SK-N-SH (cell line): ENCODE data around the gene E2F3. TPM values are rescaled to one million over a fixed set of nuclear protein-coding genes. Genes with fewer than 3 reads are reported as not detected.

Experiments used
- CTCF ChIA-PET: fragments of 300-600, 350-600 bp; formaldehyde crosslinking; extraction: SDS; loops from one replicate; lab custom pipeline; 2021; lab: Yijun Ruan, JAX
- POLR2A ChIA-PET: fragments of 350-600 bp; sonication (Branson Sonifier 250); formaldehyde crosslinking; extraction: SDS; loops from one replicate; lab custom pipeline; 2020; ENCODE audit warnings: antibody characterized with exemption, inconsistent platforms; lab: Yijun Ruan, JAX
- DNase-seq: peaks from one replicate; pipeline ENCODE4 v3.0.0; 2012
- H2AFZ ChIP-seq: fragments of 200-600 bp; sonication (generic); 2 replicates; pipeline ENCODE4 v1.8.1; 2016; ENCODE audit warnings: antibody characterized with exemption, mild to moderate bottlenecking, low read depth
- H3F3A ChIP-seq: fragments of 200-600 bp; sonication (generic); replicated peaks from 2 replicates; pipeline ENCODE3; 2016; ENCODE audit warnings: antibody characterized with exemption, mild to moderate bottlenecking; ENCODE audit not compliant: insufficient read depth
- H3K27ac ChIP-seq, 2 experiments: fragments of 200-500 bp in 1 of 2; fragments of 200-600 bp in 1 of 2; sonication (Bioruptor generic) in 1 of 2; sonication (generic), shearing (Covaris generic) in 1 of 2; 2 replicates each; pipeline versions ENCODE4 v1.5.1 to v1.6.1; 2014 to 2016; ENCODE audit warnings: low read depth in 2 of 2, inconsistent platforms in 1 of 2, low read length in 1 of 2, mild to moderate bottlenecking in 1 of 2, mixed read lengths in 1 of 2
- H3K27me3 ChIP-seq: fragments of 200-600 bp; sonication (generic), shearing (Covaris generic); 2 replicates; pipeline ENCODE4 v1.6.1; 2016; ENCODE audit warnings: mixed run types; ENCODE audit not compliant: insufficient read depth
- H3K36me3 ChIP-seq, 2 experiments: fragments of 200-500 bp in 1 of 2; fragments of 200-600 bp in 1 of 2; sonication (Bioruptor generic) in 1 of 2; sonication (generic) in 1 of 2; replicated peaks in 1 of 2; 2 replicates each; pipeline versions ENCODE3 to v1.5.1; 2014 to 2016; ENCODE audit warnings: low read length in 1 of 2, mild to moderate bottlenecking in 1 of 2; ENCODE audit not compliant: insufficient read depth in 2 of 2, control insufficient read depth in 1 of 2
- H3K4me1 ChIP-seq, 2 experiments: fragments of 200-500 bp in 1 of 2; fragments of 200-600 bp in 1 of 2; sonication (Bioruptor generic) in 1 of 2; sonication (generic), shearing (Covaris generic) in 1 of 2; 2 replicates each; pipeline versions ENCODE4 v1.5.1 to v1.6.1; 2014 to 2016; ENCODE audit warnings: low read depth in 1 of 2, low read length in 1 of 2, mixed run types in 1 of 2; ENCODE audit not compliant: insufficient read depth in 2 of 2, control insufficient read depth in 1 of 2
- H3K4me2 ChIP-seq: fragments of 200-600 bp; sonication (generic), shearing (Covaris generic); 2 replicates; pipeline ENCODE4 v1.6.1; 2017; ENCODE audit warnings: mixed run types
- H3K4me3 ChIP-seq, 2 experiments: fragments of 200-500 bp in 1 of 2; fragments of 200-600 bp in 1 of 2; sonication (Bioruptor generic) in 1 of 2; sonication (generic), shearing (Covaris generic) in 1 of 2; 2 replicates each; pipeline versions ENCODE4 v1.5.1 to v1.8.1; 2014 to 2016; ENCODE audit warnings: low read depth in 2 of 2, inconsistent platforms in 1 of 2, low read length in 1 of 2, mild to moderate bottlenecking in 1 of 2, mixed read lengths in 1 of 2, moderate library complexity in 1 of 2
- H3K79me2 ChIP-seq: fragments of 200-600 bp; sonication (generic); 2 replicates; pipeline ENCODE4 v1.8.1; 2017; ENCODE audit warnings: mild to moderate bottlenecking; ENCODE audit not compliant: insufficient read depth
- H3K9ac ChIP-seq: fragments of 200-600 bp; sonication (generic); 2 replicates; pipeline ENCODE4 v1.6.1; 2017; ENCODE audit warnings: mixed run types
- H3K9me2 ChIP-seq: fragments of 200-600 bp; sonication (generic); 2 replicates; pipeline ENCODE4 v1.6.1; 2017; ENCODE audit warnings: mixed run types
- H3K9me3 ChIP-seq: fragments of 200-600 bp; sonication (generic); 2 replicates; pipeline ENCODE4 v1.6.1; 2017; ENCODE audit warnings: mixed run types, mild to moderate bottlenecking, moderate library complexity
- H4K20me1 ChIP-seq: fragments of 200-600 bp; sonication (generic); 2 replicates; pipeline ENCODE4 v1.6.1; 2017; ENCODE audit warnings: mild to moderate bottlenecking, mixed run types; ENCODE audit not compliant: insufficient read depth
- CHD2 ChIP-seq: fragments of 150-350 bp; IDR thresholded peaks from 2 replicates; pipeline ENCODE4 v1.6.1; 2018; ENCODE audit warnings: low read length; ENCODE audit not compliant: partially characterized antibody
- CTCF ChIP-seq: fragments of 200-600 bp; sonication (generic); IDR thresholded peaks from 2 replicates; pipeline ENCODE4 v1.6.1; 2017; ENCODE audit warnings: antibody characterized with exemption, mild to moderate bottlenecking, moderate library complexity
- ELF1 ChIP-seq: IDR thresholded peaks from 2 replicates; pipeline ENCODE4 v1.4.0; 2012
- GATA2 ChIP-seq: sonication (generic); formaldehyde crosslinking; IDR thresholded peaks from 2 replicates; pipeline ENCODE4 v1.5.0; 2020; ENCODE audit warnings: mild to moderate bottlenecking, missing genetic modification reagents
- IRF3 ChIP-seq: fragments of 150-350 bp; IDR thresholded peaks from 2 replicates; pipeline ENCODE4 v1.6.1; 2016; ENCODE audit warnings: mild to moderate bottlenecking, low read depth, low read length
- MAX ChIP-seq: IDR thresholded peaks from 2 replicates; pipeline ENCODE4 v1.4.0; 2012; ENCODE audit warnings: low read depth
- MEF2A ChIP-seq: IDR thresholded peaks from 2 replicates; pipeline ENCODE4 v1.4.0; 2012; ENCODE audit warnings: low read depth, borderline replicate concordance
- MXI1 ChIP-seq: IDR thresholded peaks from 2 replicates; pipeline ENCODE4 v1.6.1; 2012; ENCODE audit warnings: mild to moderate bottlenecking, low read depth, low read length, improper control_type of control experiment
- PBX3 ChIP-seq: IDR thresholded peaks from 2 replicates; pipeline ENCODE4; 2012
- POLR2AphosphoS5 ChIP-seq: IDR thresholded peaks from 2 replicates; pipeline ENCODE4 v1.6.1; 2012; ENCODE audit warnings: low read depth, low read length
- SIN3A ChIP-seq: IDR thresholded peaks from 2 replicates; pipeline ENCODE4 v1.6.1; 2012; ENCODE audit warnings: low read depth, mild to moderate bottlenecking, low read length, moderate library complexity, borderline replicate concordance
- TAF1 ChIP-seq: IDR thresholded peaks from 2 replicates; pipeline ENCODE4 v1.6.1; 2012; ENCODE audit warnings: low read depth, mild to moderate bottlenecking, low read length, moderate library complexity, borderline replicate concordance
- TCF12 ChIP-seq: IDR thresholded peaks from 2 replicates; pipeline ENCODE4 v1.4.0; 2012
- TEAD4 ChIP-seq: IDR thresholded peaks from 2 replicates; pipeline ENCODE4 v1.4.0; 2012; ENCODE audit warnings: mild to moderate bottlenecking, borderline replicate concordance; ENCODE audit not compliant: insufficient read depth
- ZBTB33 ChIP-seq: IDR thresholded peaks from 2 replicates; pipeline ENCODE4 v1.4.0; 2012; ENCODE audit warnings: low read depth, borderline replicate concordance
- WGBS: methylation state at CpG from one replicate; pipeline ENCODE4 v1.1.6; 2017; ENCODE audit warnings: low lambda C conversion rate; 5-methylcytosine and 5-hydroxymethylcytosine counted together
- polyA plus RNA-seq, 3 experiments: library from polyadenylated mRNA; depleted of rRNA; stranded (reverse); fragments of >200 nt; gene quantifications; 2 replicates each; pipeline ENCODE4 v1.2.3, GENCODE V29; 2012

The E2F3 gene
- polyA plus RNA-seq, 1 of the 3 experiments (the other 2 are of a cell fraction) = 12.7 TPM

- no peak overlapping the region for H3K4me2 ChIP-seq
These were observed 45.5 kb downstream of the E2F3 start for GRCh38 chr6:20447157-20447556.

GRCh38 chr6:20447581-20448132 lies 46.0 kb downstream of the E2F3 start:
- Histone ChIP-seq H3K27ac (no peak overlapping the region), H3K9me2 (no peaks in the 10 kb centered on the region), H3K27me3 (no peaks in the 10 kb centered on the region), H2AFZ (no peak overlapping the region), H3K9me3 (no peaks in the 10 kb centered on the region), H3K9ac (no peak overlapping the region), H3K79me2 (peaks cover 100% of the 10 kb centered on the region), H4K20me1 (peaks cover 97% of the 10 kb centered on the region), H3K36me3 (peaks cover 3 to 26% of the 10 kb centered on the region in 2 experiments), H3K4me1 (peaks cover 0 to 3% of the 10 kb centered on the region in 2 experiments; a peak in 1 of 4 replicates), H3K4me2 (no peak overlapping the region), H3K4me3 (no peak overlapping the region), H3F3A (no peaks in the 10 kb centered on the region)
- ChIA-PET CTCF (no interaction called here), POLR2A (no interaction called here)
- DNase-seq = no peak
- 63% methylated on average over 3 of the region's 4 CpGs for WGBS
- no peak for TF ChIP-seq MXI1
- no peak for TF ChIP-seq CHD2
- no peak for TF ChIP-seq PBX3
- TF ChIP-seq MEF2A = no peak
- no peak for TF ChIP-seq SIN3A
- TF ChIP-seq MAX = no peak
- TF ChIP-seq GATA2 (CRISPR knock-in tag) = no peak
- no peak for TF ChIP-seq TCF12
- TF ChIP-seq ELF1 = no peak
- no peak for TF ChIP-seq CTCF
- TF ChIP-seq TEAD4 = no peak
- TF ChIP-seq POLR2AphosphoS5 = no peak
- no peak for TF ChIP-seq IRF3
- no peak for TF ChIP-seq TAF1

More at GRCh38 chr6:20447157-20447556, 45.5 kb downstream of the E2F3 start:
- H3K79me2 ChIP-seq = peaks cover 100% of the 10 kb centered on the region
- H2AFZ ChIP-seq = no peak overlapping the region
- no peaks in the 10 kb centered on the region for H3K9me3 ChIP-seq
- H3K9me2 ChIP-seq = no peaks in the 10 kb centered on the region
- H3F3A ChIP-seq = no peaks in the 10 kb centered on the region
- ChIA-PET CTCF (no interaction called here), POLR2A (no interaction called here)
- H4K20me1 ChIP-seq = peaks cover 97% of the 10 kb centered on the region
- no peaks in the 10 kb centered on the region for H3K27me3 ChIP-seq
- peaks cover 3 to 26% of the 10 kb centered on the region in 2 experiments for H3K36me3 ChIP-seq
- peaks cover 0 to 3% of the 10 kb centered on the region in 2 experiments; a peak in 1 of 4 replicates for H3K4me1 ChIP-seq
- no peak overlapping the region for H3K4me3 ChIP-seq
- TF ChIP-seq MAX (no peak), ZBTB33 (no peak), MXI1 (no peak), GATA2 (CRISPR knock-in tag) (no peak)
- DNase-seq = no peak
- no peak overlapping the region for H3K9ac ChIP-seq
- 90% methylated on average over 3 of the region's 3 CpGs for WGBS
- no peak overlapping the region for H3K27ac ChIP-seq
